Stimulated activated CD4-positive, alpha-beta T cell treated with anti-CD3 and anti-CD28 coated beads, Interleukin-12 subunit alpha, Interleukin-12 subunit beta, amount 100 ng/mL, for 48 hours (primary cell): ENCODE data around the gene TTC9B.
"Not testable (repeated sequence)": the region's sequence is repeated elsewhere in the genome, so short reads cannot be mapped to it uniquely, and the experiment has no call there.

Source experiments
- DNase-seq, 3 donors: peaks; one replicate each; pipeline ENCODE4 v3.0.0-alpha.2; 2020; ENCODE audit warnings: low read depth in 2 of 3, low spot score in 1 of 3

TTC9B gene

DNA sequence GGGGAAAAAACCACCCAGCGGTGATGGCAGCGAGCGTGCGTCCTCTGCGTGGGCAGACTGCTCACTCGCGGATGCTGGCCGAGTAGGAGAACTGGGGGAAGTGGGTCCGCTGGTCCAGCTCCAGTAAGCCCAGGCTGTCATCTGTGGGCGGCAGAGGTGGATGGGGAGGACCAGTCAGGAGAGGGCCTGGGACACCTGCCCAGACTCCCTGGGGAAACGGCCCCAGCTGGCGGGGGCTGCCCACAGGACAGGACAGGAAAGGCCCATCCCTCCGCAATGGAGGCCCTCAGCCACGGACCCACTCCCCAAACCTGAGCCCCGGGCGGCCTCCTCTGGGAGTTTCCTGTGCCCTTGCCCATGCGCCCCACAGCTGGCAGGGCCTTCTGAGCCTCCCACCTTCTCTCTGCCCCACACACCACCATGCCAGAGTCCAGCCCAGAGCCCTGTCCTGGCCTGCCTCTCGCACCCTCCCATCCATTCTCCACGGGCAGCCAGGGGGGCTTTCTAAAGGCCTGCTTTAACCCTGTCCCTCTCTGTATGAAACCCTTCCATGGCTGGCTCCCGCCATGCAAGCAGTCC, 15.7 kb upstream of the TTC9B start:
- DNase-seq, result no peak

DNA sequence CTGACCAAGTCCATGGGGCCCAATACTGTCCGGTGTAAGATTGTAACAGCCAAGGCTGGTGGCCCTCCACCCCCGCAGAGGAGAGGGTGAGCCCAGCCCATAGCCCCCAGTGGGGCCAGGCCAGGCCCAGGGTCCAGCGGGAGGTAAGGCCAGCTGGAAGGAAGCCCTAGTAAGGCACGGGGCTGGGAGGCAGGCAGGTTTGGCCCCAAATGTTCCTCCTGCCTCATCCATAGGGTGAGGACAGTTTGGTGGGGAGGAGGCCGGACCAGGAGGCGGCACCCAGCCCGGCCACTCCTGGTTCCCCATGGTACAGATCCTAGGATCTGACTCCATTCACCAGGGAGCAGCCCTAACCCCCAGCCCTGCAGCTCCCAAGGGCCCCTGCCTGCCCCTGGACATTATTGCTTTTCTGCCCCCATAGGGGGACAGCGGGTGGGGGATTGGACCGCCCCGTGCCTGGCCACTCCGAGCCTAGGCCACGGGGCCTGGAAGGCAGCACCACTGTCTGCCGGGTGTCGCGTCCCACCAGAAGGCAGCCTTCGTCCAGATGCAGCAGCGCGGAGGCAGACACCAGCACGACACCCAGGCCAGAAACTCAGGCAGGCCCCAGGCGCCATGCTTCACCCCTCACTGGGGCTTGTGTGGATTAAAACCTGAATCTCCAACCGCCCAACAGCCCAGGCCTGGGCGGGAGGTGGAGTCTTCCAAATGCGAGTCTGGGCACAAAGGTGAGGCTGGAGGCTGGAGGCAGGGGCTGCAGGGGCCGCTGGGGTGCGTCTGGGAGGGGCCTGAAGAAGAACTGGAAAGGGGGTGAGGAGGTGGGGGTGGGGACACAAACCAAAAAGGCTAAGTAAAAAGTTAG, 15.0 kb upstream of the TTC9B start:
- DNase-seq, result no peak

DNA sequence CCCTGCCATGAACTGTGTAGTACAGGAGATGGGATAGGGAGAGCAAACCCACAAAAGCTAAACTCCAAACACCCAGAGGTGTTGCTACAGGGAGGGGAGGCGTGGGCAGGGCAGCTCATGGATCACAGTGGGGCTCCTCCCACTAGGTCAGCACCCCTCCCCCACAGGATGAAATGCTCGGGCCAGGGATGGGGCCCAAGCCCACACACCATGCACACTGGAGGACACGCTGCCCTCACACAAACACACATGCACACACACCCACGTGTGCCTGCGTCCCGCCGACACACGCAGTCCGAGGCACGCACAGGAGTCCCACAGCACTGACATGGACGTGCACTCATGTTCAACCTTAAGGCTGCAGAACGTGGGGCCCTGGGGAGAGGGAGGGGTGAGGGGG, 14.3 kb upstream of the TTC9B start:
- no peak for DNase-seq

DNA sequence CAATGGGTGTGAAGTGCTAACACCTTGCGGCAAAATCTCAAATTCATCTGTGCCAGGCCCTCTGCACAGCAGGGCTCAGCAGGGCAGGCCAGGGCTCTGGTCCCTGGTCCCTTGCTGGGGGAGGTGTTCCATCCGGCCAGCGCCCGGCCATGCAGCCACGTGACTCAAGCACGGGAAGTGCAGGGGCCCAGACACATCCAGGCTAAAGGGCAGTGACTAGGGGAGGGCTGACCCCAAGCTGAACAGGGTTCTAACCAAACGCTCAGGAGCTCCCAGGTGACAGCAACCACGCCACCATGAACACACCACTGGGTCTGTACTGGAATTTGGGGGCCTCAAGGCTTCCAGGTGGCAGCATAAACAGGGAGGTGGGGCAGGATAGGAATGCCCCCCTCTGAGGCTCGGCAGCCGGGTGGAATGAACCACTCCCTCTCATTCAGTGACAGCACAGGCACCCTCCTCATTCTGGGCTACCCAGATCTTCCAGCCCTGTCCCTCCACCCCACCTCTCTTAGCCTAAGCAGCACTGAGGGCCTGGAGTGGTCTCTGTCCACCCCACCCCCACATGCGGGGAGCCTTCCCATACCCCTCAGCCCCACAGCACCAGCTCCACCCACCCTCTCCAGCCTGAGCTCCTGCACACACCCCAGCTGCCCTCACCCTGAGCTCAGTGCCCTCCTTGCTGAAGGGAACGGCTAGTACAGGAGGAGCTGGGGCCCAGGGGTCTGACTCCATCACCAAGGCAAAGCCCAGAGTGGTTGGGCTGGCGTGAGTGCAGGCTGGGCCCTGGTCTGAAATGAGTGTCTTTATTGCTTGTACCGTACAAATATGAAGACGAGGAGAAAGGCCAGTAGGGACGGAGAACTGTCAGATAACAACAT, 13.6 kb upstream of the TTC9B start:
- DNase-seq, result no peak

DNA sequence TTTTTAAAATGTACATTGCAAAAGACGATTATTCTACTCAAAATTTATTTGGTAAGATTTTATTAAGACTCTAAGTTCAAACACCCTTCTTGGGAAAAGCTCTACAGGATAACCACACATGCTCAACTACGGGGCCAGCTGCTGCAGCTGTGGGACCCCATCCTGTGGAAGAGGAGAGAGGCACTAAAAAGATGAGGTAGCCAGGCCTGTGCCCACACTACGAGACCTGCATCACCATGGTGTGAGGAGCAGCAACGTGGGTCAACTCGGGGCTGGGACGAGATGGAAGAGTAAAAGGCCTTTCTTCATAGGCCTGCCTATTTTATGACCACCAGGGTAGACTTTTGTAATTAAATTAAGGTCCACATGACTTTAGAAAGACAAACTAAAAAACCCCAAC, 12.9 kb upstream of the TTC9B start:
- no peak for DNase-seq

- no peak for DNase-seq
Measured at GRCh38 chr19:40229926-40230417, 11.8 kb upstream of the TTC9B start.

- DNase-seq, result peak in 1 of 3 donors; percentile 33
Measured at GRCh38 chr19:40229484-40229883, 11.3 kb upstream of the TTC9B start.

DNA sequence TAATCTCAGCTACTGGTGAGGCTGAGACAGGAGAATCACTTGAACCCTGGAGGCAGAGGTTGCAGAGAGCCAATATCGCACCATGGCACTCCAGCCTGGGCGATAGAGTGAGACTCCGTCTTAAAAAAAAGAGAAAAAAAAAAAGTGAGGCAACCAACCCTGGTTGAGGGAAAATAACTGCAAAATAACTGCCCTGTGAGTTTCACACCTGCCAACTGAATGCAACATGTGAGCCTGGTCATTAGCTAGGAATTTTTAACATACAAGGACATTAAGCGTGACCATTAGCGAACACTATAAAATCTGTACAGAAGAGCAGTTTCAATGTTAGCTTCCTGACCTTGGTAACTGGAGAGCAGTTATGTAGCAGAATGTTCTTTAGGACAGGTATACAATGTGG, 10.7 kb upstream of the TTC9B start:
- DNase-seq, result no peak

- no peak for DNase-seq
Measured at GRCh38 chr19:40228346-40228745, 10.2 kb upstream of the TTC9B start.

GRCh38 chr19:40225440-40226305, 7.5 kb upstream of the TTC9B start:
- no peak for DNase-seq

DNA sequence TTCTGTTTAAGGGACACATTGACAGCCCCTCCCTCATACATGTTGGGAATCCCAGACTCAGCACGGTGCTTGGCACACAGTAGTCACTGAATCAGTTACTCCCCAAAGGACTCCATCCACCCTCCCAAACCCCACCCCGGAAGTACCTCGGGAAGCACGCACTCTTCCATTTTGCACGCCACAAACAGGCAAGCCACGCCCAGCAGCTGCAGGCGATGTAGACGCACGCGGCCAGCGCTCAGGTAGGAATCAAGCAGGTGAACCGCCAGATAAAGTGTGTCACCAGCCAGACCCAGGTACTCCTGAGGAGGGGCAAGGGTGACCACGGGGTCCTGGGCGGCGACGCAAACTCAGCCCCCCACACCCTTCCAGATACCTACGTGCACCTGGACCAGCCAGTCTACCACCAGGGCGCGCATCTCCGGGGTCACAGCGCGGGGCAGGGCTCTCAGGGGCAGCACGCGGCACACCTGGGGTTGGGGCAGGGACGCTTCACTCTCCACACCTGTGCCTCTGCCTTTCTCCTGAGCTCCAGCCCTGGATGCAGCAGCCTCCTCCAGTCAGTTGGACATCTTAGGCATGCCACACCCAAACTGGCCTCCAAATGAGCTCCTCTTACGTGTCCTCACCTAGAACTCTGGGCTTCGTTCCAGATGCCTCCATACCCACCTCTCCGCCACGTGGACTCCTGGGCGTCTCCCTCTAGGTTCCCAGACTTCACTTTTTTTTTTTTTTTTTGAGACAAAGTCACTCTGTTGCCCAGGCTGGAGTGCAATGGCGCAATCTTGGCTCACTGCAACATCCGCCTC, 6.4 kb upstream of the TTC9B start:
- DNase-seq, result no peak

- DNase-seq, result no peak
Measured at GRCh38 chr19:40223135-40223822, 5.1 kb upstream of the TTC9B start.

- peak; percentile 50 to 70 (median 66) for DNase-seq
Measured at GRCh38 chr19:40221858-40222619, 3.9 kb upstream of the TTC9B start.

GRCh38 chr19:40220674-40221073, 2.5 kb upstream of the TTC9B start:
- DNase-seq, result no peak

- no peak for DNase-seq
Measured at GRCh38 chr19:40219721-40220276, 1.6 kb upstream of the TTC9B start.

DNA sequence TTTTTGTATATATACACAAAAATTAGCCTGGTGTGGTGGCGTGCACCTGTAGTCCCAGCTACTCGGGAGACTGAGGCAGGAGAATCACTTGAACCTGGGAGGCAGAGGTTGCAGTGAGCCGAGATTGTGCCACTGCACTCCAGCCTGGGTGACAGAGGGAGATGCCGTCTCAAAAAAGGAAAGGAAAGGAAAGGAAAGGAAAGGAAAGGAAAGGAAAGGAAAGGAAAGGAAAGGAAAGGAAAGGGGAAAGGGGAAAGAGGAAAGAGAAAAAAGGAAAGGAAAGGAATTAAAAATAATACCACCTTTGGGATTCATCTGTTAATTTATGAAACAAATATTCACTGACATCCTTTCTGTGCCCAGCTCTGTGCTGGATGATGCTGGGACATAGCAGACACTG, 845 bp upstream of the TTC9B start:
- not testable (repeated sequence) for DNase-seq

DNA sequence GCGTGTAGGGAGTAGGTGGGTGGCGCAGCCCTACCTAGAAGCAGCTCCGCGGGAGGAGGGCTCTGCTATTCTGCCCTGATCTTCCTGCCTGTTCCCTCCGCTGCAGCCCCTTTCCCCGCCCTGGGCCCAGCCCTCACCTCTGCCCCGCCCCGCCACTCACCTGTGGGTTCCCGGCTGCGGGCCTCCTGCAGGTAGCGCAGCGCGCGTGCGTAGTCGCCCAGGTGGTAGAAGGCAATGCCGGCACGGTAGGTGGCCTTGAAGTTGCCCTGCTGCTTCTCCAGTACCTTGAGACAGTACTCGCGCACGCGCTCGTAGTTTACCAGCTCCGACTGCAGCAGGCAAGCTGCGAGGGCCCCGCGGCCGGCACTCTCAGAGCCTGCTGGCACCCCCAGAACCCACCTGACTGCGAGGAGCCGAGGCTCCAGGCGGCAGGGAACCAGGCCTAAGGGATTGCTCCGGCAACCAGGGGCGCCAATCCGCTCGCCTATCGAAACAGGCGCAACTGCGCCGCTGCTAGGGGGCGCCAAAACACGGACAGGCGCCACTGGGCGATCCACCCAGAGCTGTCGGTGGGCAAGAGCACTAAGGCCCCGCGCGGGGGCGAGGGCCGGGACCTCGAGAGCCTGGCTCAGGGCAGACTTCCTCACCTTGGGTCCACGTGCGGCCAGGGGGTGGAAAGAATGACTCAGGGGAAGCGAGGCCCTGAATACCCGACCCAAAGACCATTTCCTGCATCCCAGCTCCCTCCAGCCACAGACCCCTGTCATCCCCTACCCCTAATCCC, 965 bp downstream of the TTC9B start:
- DNase-seq, result no peak

DNA sequence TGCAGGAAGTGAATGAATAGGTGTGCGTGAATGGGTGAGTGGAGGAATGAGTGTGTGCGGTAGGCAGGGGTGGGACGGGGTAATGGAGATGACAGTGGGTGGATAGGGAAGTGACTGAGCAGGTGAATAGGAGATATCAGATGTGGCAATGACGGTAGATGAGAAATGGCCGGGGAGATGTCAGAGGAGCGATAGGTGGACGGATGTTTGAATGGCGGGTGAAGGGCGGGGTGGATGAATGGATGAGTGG, 1.5 kb downstream of the TTC9B start:
- DNase-seq, result no peak
